Breast epithelium (tissue), 3 donors: ENCODE data around the gene GAGE10.
"Not testable (repeated sequence)": the region's sequence is repeated elsewhere in the genome, so short reads cannot be mapped to it uniquely, and the experiment has no call there.

Source experiments
- POLR2A ChIP-seq: fragments of 450-650 bp; IDR thresholded peaks from one replicate; pipeline ENCODE4 v1.6.1; 2016; ENCODE audit warnings: antibody characterized with exemption, mild to moderate bottlenecking, moderate library complexity
- TF ChIP-seq, protein P1 (sequence below), 3 donors: fragments of 450-650 bp; IDR thresholded peaks; one replicate each; pipeline ENCODE4 v1.5.1; 2016 to 2017; ENCODE audit warnings: antibody characterized with exemption in 3 of 3, mild to moderate bottlenecking in 3 of 3, moderate library complexity in 3 of 3

- TF ChIP-seq, protein P1, sequence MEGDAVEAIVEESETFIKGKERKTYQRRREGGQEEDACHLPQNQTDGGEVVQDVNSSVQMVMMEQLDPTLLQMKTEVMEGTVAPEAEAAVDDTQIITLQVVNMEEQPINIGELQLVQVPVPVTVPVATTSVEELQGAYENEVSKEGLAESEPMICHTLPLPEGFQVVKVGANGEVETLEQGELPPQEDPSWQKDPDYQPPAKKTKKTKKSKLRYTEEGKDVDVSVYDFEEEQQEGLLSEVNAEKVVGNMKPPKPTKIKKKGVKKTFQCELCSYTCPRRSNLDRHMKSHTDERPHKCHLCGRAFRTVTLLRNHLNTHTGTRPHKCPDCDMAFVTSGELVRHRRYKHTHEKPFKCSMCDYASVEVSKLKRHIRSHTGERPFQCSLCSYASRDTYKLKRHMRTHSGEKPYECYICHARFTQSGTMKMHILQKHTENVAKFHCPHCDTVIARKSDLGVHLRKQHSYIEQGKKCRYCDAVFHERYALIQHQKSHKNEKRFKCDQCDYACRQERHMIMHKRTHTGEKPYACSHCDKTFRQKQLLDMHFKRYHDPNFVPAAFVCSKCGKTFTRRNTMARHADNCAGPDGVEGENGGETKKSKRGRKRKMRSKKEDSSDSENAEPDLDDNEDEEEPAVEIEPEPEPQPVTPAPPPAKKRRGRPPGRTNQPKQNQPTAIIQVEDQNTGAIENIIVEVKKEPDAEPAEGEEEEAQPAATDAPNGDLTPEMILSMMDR (IDR thresholded peaks at IDR 0.05): not testable (repeated sequence)
- TF ChIP-seq POLR2A: not testable (repeated sequence)
Observed at GRCh38 chrX:49345402-49345801, 42.0 kb downstream of the GAGE10 start.
